RPMI8226 (cell line): ENCODE results near the gene DNAH5.
"Not testable (repeated sequence)": the region's sequence is repeated elsewhere in the genome, so short reads cannot be mapped to it uniquely, and the experiment has no call there.

ENCODE experiments used
- DNase-seq: peaks from one replicate; pipeline ENCODE4 v3.0.0-alpha.2; 2015

The DNAH5 gene

GRCh38 chr5:13831351-13831750 is 113.1 kb downstream of the DNAH5 start:
- no peak for DNase-seq

GRCh38 chr5:13830536-13830935 is 114.0 kb downstream of the DNAH5 start:
- DNase-seq = no peak

- no peak for DNase-seq
Observed at GRCh38 chr5:13821366-13821765, 123.1 kb downstream of the DNAH5 start.

GRCh38 chr5:13816126-13816525 is 128.4 kb downstream of the DNAH5 start:
- no peak for DNase-seq

GRCh38 chr5:13814301-13814700 is 130.2 kb downstream of the DNAH5 start:
- DNase-seq = no peak

- no peak for DNase-seq
Observed at GRCh38 chr5:13809921-13810320, 134.6 kb downstream of the DNAH5 start.

- no peak for DNase-seq
Observed at GRCh38 chr5:13804336-13804735, 140.2 kb downstream of the DNAH5 start.

- not testable (repeated sequence) for DNase-seq
Observed at GRCh38 chr5:13798569-13798968, 145.9 kb downstream of the DNAH5 start.

- no peak for DNase-seq
Observed at GRCh38 chr5:13785781-13786415, 158.6 kb downstream of the DNAH5 start.

GRCh38 chr5:13783726-13784125 is 160.8 kb downstream of the DNAH5 start:
- DNase-seq = no peak

GRCh38 chr5:13780081-13780480 is 164.4 kb downstream of the DNAH5 start:
- no peak for DNase-seq

GRCh38 chr5:13773649-13774048 is 170.8 kb downstream of the DNAH5 start:
- DNase-seq = no peak

GRCh38 chr5:13771011-13771571 is 173.4 kb downstream of the DNAH5 start:
- no peak for DNase-seq

- no peak for DNase-seq
Observed at GRCh38 chr5:13766236-13766635, 178.3 kb downstream of the DNAH5 start.

GRCh38 chr5:13763719-13764118 is 180.8 kb downstream of the DNAH5 start:
- no peak for DNase-seq

- no peak for DNase-seq
Observed at GRCh38 chr5:13749766-13750165, 194.7 kb downstream of the DNAH5 start.

- no peak for DNase-seq
Observed at GRCh38 chr5:13746026-13746425, 198.5 kb downstream of the DNAH5 start.

GRCh38 chr5:13745508-13745907 is 199.0 kb downstream of the DNAH5 start:
- no peak for DNase-seq

- DNase-seq = no peak
Observed at GRCh38 chr5:13740471-13740870, 204.0 kb downstream of the DNAH5 start.

- DNase-seq = no peak
Observed at GRCh38 chr5:13739479-13739878, 205.0 kb downstream of the DNAH5 start.

- no peak for DNase-seq
Observed at GRCh38 chr5:13735691-13736090, 208.8 kb downstream of the DNAH5 start.

GRCh38 chr5:13731121-13731628 is 213.3 kb downstream of the DNAH5 start:
- DNase-seq = no peak

- DNase-seq = no peak
Observed at GRCh38 chr5:13708906-13709305, 235.6 kb downstream of the DNAH5 start.

- no peak for DNase-seq
Observed at GRCh38 chr5:13708432-13708831, 236.1 kb downstream of the DNAH5 start.

- DNase-seq = no peak
Observed at GRCh38 chr5:13704396-13704795, 240.1 kb downstream of the DNAH5 start.
